NCI-H2196 treated with DMSO at 0.1 percent for 48 hours (cell line): ENCODE measurements around the gene TTC3.

ENCODE experiments used
- DNase-seq: peaks from one replicate; lab custom pipeline; 2025; ENCODE audit not compliant: unreplicated experiment; lab: John Stamatoyannopoulos, UW

The TTC3 gene

DNA sequence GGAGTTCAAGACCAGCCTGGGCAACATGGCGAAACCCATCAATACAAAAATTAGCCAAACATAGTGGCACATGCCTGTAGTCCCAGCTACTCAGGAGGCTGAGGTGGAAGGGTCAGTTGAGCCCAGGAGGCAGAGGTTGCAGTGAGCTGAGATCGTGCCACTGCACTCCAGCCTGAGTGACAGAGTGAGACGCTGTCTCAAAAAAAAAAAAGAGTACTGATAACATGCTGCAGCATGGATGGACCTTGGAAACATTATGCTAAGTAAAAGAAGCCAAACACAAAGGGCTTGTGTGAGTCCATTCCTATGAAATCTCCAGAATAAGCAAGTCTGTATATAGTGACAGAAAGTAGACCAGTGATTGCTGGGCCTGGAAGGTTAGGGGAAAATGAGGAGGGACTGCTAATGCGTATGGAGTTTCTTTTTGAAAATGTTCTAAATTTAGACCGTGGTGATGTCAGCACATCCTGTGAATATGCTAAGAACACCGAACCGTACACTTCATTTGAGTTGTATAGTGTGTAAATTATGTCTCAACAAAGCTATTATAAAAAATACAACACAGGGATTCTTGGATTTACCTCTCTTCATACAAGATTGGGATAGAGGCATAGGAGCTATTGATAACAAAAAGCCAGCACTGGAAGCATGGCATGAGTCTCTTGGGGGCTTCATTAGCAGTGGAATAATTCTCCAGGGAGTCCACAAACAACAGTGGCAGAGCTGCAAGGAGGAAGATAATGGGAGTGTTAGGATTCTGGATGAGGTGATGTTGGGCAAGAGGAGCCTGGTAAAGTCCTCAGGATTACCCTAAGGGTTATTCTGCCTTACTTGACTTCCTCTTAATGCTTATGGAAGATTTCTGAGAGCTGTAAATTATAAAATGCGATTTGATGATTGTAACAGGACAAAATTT is 73.5 kb downstream of the TTC3 start:
- DNase-seq = no peak

DNA sequence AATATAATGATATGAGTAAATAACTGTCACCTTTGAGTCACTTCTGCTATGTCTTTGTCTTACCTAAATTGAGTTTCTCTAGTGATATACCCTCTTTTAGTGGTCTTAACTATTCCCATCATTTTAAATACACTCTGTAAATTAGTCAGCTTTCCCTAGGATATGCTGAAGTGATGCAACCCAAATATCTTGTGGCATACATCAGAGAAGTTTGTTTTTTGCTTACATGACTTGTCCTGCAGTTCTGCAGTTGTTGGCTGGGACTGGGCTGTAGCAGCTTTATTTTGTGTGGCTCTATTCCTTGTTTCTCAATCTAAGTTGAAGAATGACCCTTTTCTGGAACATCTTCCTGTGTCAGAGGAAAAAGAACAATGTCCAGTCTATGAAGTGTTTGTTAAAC is 76.4 kb downstream of the TTC3 start:
- DNase-seq = no peak

DNA sequence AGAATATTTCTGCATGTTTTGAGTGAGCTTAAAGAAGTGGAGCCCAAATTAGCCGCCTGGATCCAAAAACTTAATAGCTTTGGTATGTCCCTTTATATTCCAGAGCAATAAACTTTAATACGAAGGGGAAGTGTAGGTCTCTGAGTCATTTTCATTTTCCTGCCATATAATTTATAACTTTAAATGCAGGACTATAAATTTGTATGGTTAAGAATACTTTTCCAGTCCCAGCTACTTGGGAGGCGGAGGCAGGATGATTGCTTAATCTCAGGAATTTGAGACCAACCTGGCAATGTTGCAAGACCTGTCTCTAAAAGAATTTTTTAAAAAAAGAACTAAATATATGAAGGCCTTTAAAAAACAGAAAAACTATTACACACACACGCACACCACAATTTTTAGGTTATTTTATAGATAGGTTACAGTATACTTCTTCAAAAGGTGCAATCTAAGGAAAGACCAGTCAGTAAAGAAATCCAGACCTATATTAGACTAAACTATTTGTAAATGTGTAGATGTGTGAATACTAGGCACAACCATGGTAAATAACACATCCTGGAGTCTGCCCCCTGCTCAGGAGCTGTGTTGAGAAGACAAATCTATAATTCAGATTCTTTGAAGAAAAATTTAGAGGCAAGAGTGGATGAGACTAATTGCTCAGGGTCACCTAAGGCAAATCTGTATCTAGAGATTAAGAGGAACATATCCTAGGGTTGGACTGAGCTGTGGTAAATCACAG is 80.3 kb downstream of the TTC3 start:
- DNase-seq = no peak

DNA sequence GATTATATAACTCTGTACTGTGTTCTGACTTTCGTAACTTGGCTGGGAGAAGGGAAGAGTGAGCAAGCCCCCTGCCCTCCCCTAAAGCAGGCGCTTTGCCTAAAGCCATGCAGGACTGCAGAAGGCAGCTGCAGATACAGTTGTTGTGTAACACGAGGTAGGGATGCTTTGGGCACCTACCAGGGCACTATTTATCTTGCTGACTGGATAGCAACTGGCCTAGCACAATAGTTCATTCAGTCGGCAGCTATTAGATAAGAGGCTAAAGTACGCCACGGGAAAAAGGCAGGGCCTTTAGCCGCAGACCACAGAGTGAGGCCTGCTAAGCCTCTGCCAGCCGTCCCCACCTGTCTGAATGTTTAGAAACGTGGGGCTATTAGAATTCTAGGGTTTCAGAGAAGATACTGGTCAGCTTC is 80.9 kb downstream of the TTC3 start:
- DNase-seq = no peak

DNA sequence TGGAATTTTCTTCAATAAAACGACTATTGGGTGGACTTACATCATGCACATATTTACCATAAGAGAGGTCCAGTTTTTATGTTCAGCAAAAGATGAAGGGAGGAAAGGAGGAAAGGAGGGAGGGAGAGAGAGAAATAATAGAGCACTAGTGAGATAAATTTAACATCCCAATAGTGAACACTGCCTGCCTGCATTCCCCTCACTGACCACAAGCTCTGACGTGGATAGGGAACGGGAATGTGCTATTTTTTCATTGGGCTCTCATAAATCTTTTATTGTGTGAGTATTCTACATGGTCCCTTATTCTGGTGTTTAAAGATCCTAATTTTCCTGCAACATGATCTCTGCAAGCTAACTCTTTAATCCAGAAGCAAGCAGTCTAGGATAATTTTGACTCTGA is 82.1 kb downstream of the TTC3 start:
- DNase-seq = no peak

DNA sequence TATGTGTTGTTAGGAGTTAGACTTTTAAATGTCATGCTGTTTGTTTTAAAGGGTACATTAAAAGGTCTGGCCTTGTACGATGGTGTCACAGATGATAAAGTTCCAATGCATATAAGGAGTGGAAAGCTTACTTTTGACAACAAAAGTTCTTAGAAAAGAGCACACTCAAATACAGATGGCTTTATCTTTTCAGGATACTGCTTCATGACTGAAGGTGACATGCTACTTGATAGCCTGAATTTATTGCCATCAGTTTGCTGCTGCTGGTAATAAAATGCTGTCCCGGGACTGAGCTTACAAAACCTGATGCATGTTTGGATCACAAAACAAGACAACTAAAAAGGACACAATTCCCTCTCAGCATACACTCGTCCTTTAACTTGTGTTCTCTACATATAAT is 84.9 kb downstream of the TTC3 start:
- no peak for DNase-seq

DNA sequence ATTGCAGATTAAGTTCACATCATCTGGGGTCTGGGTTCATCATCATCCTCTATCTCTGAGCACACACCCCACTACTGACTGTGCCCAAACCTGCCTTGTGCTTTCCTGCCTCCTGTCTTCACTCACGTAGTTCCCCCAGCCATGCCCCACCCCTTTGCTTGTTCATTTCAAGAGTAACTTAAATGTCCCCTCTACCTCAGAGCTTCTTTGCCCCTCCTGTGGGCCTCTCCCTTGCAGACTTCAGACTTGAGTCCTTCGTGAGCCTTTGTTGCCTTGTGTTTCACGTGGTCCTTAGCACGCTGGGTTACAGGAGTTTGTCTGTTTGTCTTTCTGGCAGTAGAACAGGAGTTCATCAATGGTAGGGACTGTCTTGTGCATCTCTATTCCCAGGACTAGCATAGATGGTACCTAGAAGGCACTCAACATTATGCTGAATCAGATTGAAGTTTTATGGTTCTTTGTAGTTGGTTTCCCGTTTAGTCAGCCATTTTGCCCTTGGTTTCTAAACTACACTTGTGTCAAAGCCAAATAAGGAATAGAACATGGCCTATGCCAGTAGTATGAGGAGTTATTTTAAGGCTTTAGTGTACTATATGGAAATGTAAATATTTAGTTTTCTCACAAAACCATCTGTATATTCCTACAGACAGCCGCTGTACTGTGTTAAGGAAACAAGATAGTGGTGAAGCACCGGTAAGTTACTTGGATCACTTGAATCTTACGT is 86.2 kb downstream of the TTC3 start:
- no peak for DNase-seq

DNA sequence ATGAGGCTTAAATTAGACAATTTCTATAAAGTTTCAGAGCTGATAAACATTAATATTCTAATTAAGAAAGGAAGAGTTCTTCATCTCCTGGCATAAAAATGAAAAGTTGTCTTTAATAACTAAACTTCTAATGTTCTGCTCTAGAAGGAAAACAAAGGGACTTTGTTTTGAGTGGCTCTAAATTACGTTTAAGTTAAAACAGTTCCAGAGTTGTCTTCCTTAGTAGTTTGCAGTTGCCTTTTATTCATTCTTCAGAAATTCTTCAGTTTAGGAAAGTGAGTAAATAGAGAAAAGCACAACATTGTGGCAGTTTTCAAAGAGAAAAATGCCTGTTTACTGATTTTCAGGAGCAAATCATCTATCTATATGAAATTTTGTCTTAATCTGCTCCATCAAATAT is 86.9 kb downstream of the TTC3 start:
- DNase-seq = no peak

DNA sequence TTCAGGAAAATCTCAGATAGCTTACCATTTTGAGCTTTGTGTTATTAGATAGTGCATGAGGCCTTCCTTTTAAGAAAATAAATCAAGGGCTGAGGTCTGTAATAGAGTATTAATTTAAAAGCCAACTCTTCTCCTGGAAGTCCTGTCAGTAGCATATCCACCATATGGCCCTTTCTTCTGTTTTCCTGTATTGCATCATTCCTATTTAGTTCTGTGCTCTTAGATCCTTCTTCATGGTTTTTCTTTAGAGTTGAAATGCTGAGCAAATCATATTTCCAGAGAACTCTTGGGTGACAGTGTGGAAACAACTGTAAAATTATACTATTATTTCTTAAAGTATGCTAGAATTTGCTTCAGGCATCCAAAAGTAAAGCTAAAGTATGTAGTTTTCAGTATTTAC is 91.7 kb downstream of the TTC3 start:
- no peak for DNase-seq

DNA sequence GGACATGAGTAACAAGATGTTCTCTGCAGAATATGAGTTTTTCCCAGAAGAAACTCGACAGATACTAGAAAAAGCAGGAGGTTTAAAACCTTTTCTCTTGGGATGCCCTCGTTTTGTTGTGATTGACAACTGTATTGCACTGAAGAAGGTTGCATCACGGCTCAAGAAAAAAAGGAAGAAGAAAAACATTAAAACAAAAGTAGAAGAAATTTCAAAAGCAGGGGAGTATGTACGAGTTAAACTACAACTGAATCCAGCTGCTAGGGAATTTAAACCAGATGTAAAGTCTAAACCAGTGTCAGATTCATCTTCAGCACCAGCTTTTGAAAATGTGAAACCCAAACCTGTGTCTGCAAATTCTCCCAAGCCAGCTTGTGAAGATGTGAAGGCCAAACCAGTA is 92.5 kb downstream of the TTC3 start:
- no peak for DNase-seq

DNA sequence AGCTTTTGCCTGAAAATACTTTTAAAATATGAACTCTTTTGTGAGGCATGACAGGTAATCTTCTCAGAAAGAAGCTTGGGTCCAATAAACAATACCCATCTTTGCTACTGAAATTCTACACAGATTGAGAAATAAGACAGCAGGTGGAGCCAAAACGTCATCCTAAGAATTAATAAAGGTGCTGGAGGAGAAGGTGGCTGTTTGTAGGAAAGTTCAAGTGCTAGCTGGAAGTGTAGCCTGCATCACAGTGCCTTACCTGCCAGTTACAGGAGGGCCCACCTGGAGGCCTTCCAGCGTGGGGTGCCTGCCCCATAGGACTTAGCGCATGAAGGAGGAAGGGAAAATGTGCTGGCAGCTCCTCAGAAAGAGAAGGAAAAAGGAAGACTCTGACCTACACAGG is 93.7 kb downstream of the TTC3 start:
- peak; percentile 7 for DNase-seq

DNA sequence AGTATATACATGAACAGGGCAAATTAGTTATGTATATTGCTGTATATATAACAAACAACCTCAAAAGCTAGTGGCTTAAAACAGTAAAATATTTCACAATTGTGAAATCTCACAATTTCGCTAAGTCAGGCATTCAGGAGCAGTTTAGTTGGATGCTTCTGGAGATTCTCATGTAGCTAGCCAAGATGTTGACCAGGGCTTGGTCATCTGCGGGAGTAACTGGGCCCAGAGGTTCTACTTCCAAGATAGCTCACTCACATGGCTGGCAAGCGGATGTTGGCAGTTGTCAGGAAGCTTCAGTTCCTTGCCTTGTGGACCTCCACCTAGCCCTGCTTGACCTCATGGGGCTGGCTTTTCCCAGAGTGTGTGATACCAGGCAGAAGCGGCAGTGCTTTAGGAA is 95.6 kb downstream of the TTC3 start:
- DNase-seq = no peak

DNA sequence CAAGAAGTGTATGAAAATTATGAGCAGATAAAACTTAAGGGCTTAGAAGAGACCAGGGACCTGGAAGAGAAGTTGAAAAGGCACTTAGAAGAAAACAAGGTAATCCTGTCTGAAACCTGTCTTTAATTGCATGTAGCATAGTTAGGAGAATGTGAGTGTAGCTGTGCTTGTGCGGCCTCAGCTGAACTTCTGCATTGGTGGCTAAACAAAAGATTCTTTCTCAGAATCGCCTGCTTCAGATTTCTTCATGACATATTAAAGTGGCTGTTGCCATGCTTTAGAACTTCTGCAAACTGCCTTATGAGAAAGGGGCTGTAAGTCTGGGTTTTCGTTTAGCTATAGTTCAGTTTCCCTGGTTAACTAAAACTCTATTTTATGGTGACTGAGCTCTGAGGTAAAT is 99.6 kb downstream of the TTC3 start:
- no peak for DNase-seq

DNA sequence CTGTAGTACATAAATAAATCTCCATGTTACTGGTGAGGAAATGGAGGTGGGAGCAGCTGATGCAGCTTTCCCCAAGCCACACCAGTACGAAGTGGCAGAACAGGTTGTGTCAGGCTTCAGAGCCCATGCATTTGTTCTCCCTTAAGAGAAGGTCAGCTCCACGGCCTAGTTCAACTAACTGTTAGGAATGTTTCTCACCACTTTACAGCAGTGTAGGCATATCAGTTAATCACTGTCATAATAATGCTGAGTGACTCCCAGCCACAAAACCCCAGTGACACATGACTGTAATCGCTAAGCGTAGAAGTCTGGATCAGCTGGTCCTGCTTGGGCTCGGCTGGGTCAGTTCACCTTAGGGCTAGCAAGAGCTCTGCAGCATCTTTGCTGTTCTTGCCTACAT is 103.7 kb downstream of the TTC3 start:
- no peak for DNase-seq

DNA sequence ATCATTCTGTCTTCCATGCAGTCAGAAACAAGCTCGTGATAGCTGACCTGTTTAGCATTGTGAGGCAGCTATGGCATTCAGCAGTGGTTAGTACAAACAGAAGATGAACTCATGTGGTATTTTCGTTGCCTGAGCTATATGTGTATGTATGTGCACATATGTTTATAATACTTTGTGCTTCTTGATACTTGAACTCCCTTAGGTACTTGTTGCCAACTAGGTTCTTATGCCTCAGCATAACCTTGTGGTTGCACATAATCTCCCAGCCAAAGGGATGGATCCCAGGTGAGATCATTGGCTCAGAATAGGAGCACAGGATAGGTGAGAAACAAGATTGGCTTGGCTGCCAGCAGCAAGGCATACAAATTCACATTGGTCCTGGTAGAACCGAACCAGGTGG is 108.0 kb downstream of the TTC3 start:
- DNase-seq = no peak

DNA sequence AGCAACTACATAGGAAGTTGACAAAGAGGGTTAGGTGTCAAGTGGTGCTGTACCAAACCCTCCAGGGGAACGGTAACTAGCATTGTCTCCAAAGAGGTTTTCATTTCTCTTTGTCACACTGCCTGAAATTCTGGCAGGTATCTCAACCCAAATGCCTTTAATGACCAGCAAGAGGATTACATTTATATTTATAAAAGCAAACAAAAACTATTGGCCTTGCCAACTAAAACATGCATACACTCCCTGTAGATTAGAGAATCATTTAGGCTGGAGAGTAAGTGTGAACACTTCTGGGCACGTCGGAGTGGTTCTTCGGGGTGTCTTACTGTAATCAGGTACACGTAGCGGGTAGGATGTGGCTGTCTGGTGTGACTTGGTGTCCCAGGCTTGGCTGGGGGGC is 109.2 kb downstream of the TTC3 start:
- DNase-seq = no peak

DNA sequence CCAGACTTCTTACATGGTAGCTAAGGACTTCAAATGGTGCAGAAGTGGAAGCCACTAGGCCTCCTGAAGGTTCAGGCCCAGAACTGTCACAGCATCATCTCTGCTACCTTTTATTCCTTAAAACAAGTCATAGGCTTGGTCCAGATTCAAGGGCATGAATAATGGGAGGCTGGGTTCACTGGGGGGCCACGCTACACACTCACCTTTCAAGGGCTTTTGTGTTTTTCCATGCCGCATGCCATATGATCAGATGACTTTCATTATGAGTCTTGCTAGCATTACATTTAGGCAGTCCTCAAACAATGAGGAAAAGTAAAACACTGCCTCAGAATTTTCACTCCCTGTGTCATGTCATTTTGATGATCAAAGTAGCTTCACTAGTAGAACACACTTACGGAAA is 110.7 kb downstream of the TTC3 start:
- DNase-seq = no peak

DNA sequence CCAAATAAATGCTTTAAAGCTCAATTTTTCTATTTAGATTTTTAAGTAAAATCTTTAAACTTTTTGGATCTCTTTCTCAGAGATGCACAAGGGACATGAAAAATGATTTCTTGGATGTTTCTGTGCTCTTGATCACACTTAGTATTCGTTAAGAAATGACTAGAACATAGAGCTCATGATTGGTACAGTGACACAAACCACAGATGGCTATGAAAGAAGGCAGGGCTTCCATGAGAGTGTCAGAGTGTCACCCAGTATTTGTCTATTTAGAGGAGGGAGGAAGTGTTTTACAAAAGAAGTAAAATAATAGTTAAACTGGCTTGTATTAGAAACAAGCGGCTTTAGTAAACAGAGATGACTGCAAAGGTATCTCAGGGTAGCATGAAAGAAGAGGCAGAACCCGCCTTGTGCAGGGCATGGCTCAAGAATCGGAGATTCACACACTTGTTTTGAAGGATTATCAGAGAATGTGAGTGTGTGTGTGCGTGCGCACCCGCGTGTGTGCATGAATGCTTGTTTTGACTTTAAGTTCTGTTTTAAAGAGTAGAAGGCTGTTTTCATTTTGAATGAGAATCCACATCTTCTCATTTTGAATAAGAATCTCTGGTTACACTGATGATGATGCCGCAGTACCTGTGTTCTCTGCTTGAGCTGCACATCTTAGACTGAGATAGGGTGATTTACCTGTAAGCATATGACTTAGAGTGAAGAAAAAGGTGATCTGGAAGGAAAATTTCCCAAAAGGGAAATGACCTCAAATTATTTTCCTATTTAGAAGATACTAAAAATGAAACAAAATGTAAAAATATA is 111.9 kb downstream of the TTC3 start:
- no peak for DNase-seq

DNA sequence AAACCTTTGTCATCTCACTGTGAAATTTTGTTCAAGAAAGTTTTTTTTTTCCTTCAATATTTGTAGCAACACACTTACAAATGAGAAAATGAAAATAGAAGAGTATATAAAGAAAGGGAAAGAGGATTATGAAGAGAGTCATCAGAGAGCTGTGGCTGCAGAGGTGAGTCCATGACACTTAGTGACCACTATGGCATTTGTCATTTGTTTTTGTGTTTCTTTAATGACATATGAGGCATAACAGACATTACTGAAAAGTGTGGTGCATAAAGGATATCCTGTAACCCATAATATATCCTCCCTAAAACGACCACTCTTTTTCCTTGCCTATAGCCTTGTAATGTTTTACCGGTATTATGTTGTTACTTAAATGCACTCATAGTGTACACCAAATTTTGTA is 113.9 kb downstream of the TTC3 start:
- DNase-seq = no peak

DNA sequence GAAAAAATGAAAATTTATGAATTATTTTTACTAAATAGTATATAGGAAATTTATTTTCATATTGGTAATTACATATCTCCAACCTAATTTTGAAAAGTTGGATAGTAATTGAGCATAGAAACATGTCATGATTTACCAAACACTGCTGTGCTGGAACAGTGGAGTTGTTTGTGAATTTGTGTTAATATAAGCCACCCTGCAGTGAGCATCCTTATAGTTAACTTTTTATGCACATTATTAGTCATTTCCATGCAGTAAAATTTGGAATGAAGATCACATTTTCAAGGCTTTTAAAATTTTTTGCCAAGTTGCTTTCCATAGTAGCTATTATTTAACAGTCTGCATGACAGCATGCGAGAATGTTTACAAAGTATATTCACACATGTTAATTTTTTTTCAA is 115.8 kb downstream of the TTC3 start:
- no peak for DNase-seq

DNA sequence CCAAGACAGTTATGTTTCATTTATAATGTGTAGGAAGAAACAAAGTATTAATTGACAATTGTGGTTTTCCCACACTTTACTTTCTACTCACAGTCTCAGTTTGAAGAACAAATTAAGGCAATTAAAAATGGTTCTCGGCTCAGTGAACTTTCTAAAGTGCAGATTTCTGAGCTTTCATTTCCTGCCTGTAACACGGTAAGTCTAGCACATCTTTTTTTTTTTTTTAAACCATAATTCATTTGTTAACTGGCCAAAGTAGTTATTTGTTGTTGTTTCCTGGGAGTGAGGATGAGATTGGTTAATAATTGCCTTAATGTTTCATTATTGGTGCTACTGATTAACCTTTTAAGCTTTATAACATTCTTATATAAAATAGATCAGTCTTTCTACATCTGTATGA is 119.0 kb downstream of the TTC3 start:
- DNase-seq = no peak
